Raji (cell line): ENCODE results near the gene GPBAR1.

Experiments
- POLR2A ChIP-seq: IDR thresholded peaks from 2 replicates; pipeline ENCODE4 v1.6.1; 2011; ENCODE audit warnings: low read depth, low read length, control low read depth; ENCODE audit not compliant: insufficient read depth

The GPBAR1 gene

GRCh38 chr2:218260166-218260565 is 649 bp upstream of the GPBAR1 start:
- no peak for TF ChIP-seq POLR2A

DNA sequence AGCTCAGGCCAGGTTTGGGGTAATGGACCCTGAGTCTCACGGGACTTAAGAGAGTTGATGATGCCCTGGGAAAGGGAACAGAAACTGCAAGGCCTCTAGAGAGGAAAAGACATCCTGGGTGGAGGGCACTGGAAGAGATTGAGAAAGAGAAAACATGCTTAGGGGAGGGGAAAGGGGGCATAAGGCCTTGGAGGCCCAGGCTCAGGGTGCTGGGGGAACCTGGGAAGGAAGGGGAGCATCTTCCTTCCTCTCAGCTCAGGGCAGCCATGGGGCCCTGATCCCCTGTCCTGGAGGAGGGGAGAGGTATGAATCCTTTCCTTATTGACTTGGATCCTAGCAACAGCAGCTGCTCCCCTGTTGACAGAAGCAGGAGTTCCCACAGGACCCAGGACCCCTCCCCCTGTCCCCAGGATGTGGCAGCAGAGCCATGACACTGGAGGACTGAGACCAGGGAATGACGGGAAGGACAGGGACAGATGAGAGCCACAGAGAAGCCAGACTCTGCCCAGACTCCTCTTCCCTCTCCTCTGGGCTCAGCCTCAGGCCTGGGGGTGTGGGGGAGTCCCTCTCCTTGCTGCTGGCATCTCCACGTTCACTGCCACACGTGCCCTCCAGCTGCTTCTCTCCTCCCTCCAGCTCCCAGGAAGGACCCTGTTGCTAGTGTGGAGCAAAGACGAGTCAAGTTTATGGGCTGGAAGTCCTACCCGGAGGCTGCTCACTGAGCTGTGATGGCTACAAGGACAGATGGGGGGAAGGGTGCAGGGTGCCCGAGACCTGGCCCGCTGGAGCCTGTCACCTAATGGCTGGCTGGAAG is 815 bp downstream of the GPBAR1 start:
- TF ChIP-seq POLR2A = no peak

- TF ChIP-seq POLR2A = no peak
Observed at GRCh38 chr2:218262237-218262600, 1.4 kb downstream of the GPBAR1 start.

GRCh38 chr2:218262631-218263586 is 2.1 kb downstream of the GPBAR1 start:
- TF ChIP-seq POLR2A = no peak

- TF ChIP-seq POLR2A = no peak
Observed at GRCh38 chr2:218263817-218264641, 3.2 kb downstream of the GPBAR1 start.

DNA sequence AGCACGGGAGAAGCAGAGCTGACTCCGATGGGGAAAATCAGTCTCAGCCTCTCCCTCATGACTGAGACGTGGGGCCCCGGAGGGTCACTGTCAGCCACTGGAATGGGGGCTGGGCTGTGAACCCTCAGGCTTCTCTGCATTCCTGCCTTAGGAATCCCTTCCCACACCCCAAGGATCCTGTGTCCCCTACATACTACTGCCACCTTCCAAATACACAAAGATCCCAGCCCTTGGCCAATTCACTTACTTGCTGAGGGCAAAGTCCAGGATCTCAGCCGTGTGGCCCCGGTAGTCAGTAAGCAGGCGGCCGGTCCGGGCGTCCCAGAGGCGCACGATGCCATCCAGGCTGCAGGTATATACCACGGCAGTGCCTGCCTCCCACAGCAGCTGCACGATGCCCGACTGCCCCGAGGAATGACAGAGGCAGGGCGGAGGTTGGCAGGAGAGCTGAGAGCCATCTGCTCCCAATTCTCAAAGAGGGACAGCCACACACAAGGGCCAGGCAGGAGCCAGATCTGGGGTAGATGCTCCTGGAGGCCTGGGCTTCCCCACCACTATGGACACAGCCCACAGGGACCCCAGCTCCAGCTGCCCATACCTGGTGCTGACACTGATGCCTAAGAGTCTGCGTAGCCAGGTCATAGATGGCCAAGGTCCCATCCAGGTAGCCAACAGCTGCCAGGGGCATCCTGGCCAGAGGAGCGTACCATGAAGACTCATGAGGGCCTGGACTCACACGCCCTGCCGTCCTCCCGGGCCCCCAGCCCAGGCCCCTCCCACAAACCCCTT is 4.2 kb downstream of the GPBAR1 start:
- TF ChIP-seq POLR2A = no peak

DNA sequence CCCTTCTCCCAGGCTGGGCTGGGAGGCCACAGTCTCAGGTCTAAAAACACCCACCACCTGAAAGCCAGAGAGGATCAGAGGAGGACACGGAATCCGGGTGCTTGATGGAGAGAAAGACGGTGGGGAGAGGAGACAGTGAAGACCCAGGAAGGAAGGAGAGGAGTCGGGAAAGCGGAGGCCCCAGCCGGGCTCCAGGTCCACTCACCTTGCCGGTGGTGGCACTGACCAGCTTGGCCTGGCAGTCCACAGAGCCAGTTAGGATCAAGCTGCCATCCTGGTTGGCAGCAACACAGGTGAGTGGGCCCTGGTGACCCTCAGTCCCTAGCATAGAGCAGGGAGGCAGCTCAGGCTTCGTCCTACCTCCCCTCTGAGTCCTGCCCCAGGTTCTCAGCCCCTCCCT is 4.8 kb downstream of the GPBAR1 start:
- TF ChIP-seq POLR2A = no peak

- no peak for TF ChIP-seq POLR2A
Observed at GRCh38 chr2:218266316-218266979, 5.6 kb downstream of the GPBAR1 start.

GRCh38 chr2:218267259-218267658 is 6.4 kb downstream of the GPBAR1 start:
- no peak for TF ChIP-seq POLR2A

DNA sequence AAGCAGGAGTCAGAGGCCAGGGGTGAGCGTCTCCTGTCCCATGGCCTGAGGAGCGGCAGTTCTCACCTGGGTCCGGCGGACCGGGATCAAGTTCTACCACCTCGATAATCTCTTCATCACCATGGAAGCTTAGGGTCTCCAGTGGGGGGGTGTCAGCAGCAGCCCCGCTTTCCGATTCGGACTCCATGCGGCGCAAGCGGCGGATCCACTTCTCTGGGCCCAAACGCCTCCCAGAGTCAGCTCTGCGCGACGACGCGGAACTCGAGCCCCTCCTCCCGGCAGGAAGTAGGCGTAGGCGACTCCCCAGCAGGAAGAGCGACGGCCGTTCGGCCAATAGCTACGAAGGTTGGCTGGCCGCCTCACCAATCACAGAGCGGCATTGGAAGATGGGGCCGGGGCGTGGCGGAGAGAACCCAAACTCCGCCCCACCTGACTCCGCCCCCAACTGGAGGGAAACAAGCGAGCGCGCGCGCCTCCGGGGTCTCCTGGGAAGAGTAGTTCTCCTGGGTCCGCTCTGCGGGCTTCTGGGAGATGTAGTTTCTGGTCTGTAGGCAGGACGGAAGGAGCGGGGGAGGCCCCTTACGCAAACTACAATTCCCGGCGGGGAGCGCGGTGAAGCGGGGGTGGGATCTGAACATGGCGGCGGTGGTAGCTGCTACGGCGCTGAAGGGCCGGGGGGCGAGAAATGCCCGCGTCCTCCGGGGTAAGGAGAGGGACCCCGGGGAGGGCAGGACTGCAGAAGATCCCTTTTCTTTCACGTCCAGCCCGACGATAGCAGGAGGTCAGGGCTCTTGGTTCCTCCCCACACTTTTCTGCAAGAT is 9.3 kb downstream of the GPBAR1 start, which contains the start of the genes AAMP and PNKD:
Gene AAMP (minus strand): TSS at position 238 of the 821 bp plus-strand sequence. CDS start 51 bp downstream, at position 187.
Gene PNKD (plus strand): TSS at position 620 of the 821 bp plus-strand sequence. CDS start 17 bp downstream, at position 637.
- peak; percentile 79 for TF ChIP-seq POLR2A

GRCh38 chr2:218270721-218271486 is 10.1 kb downstream of the GPBAR1 start:
- TF ChIP-seq POLR2A = no peak

DNA sequence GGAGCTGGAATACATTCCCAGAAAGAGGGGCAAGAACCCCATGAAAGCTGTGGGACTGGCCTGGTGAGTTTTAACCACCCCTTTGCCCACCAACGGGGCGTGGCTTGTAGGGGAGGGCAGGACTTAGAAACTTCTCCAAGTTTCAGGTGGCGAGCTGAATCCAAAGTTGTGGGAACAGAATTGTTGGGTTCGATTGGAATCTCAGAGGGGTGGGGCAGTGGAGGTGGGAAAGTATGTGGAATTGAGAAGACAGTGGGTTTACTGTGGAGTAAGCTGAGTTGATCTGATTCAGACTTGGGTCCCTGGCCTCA is 10.6 kb downstream of the GPBAR1 start:
- TF ChIP-seq POLR2A = no peak

- TF ChIP-seq POLR2A = no peak
Observed at GRCh38 chr2:218271865-218272530, 11.2 kb downstream of the GPBAR1 start.
